ENCODE measurements around the gene FEV. TPM values are rescaled to one million over a fixed set of nuclear protein-coding genes. Genes with fewer than 3 reads are reported as not detected.

The FEV gene
- polyA plus RNA-seq, 1 donor (not counting 4 experiments of a cell fraction or from before 2014, with no cell fraction given): not detected

DNA sequence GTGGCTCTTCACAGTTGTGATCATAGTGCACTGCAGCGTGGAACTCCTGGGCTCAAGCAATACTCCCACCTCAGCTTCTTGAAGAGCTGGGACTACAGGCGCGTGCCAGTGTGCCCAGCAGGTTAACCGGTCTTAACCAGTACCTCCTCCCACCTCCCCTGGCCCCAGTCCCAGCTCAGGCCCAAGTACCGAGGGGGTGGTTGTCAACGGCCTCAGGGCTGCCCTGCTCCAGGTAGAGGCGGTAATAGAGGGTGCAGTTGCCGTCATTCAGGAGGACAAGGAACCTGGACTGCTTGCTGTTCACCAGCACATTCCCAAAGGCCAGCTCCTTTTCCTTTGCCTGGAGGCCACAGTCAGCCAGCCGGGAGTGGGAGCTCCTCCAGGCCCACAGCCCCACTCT, 36.6 kb upstream of the FEV start:
- Histone ChIP-seq H3K79me2 (ENCODE audit: control insufficient read depth, insufficient read depth, low read length) (no peaks in the 10 kb centered on the region), H3K9ac (ENCODE audit: control insufficient read depth, extremely low read depth, insufficient read depth, low read length) (no peak overlapping the region), H3K4me2 (ENCODE audit: control insufficient read depth, extremely low read depth, insufficient read depth, low read depth, low read length) (no peak overlapping the region), H3K9me3 (ENCODE audit: control insufficient read depth, low read depth, low read length) (no peaks in the 10 kb centered on the region), H3K4me1 (ENCODE audit: control insufficient read depth, extremely low read depth, insufficient read depth, low read length) (no peaks in the 10 kb centered on the region), H3K27ac (ENCODE audit: control insufficient read depth, insufficient read depth, low read length) (no peak overlapping the region), H3K36me3 (ENCODE audit: control insufficient read depth in 2 of 2, extremely low read depth in 1 of 2, insufficient read depth in 2 of 2, low read length in 2 of 2) (no peaks in the 10 kb centered on the region), H3K4me3 (ENCODE audit: control insufficient read depth in 2 of 3, extremely low read depth in 1 of 3, insufficient read depth in 2 of 3, low read depth in 1 of 3, low read length in 3 of 3) (no peak overlapping the region), H2AFZ (ENCODE audit: control insufficient read depth, low read length) (no peak overlapping the region), H3K27me3 (ENCODE audit: control insufficient read depth, extremely low read depth, insufficient read depth, low read length) (peaks cover 29% of the 10 kb centered on the region), H3K9me1 (ENCODE audit: control insufficient read depth, extremely low read depth, insufficient read depth, low read length) (no peaks in the 10 kb centered on the region), H4K20me1 (ENCODE audit: control insufficient read depth, extremely low read depth, insufficient read depth, low read length) (no peaks in the 10 kb centered on the region)
- DNase-seq (ENCODE audit: low read depth, low spot score): no peak
- dilution Hi-C loops (cut with MboI; ENCODE audit: extremely low pct_ligation_motif_present, low sequenced_read_pairs): no loop called here
- no peak for FAIRE-seq
- no peak for TF ChIP-seq EZH2 (IDR thresholded peaks at IDR 0.05; ENCODE audit: low read length)
- TF ChIP-seq, protein P1, sequence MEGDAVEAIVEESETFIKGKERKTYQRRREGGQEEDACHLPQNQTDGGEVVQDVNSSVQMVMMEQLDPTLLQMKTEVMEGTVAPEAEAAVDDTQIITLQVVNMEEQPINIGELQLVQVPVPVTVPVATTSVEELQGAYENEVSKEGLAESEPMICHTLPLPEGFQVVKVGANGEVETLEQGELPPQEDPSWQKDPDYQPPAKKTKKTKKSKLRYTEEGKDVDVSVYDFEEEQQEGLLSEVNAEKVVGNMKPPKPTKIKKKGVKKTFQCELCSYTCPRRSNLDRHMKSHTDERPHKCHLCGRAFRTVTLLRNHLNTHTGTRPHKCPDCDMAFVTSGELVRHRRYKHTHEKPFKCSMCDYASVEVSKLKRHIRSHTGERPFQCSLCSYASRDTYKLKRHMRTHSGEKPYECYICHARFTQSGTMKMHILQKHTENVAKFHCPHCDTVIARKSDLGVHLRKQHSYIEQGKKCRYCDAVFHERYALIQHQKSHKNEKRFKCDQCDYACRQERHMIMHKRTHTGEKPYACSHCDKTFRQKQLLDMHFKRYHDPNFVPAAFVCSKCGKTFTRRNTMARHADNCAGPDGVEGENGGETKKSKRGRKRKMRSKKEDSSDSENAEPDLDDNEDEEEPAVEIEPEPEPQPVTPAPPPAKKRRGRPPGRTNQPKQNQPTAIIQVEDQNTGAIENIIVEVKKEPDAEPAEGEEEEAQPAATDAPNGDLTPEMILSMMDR (optimal IDR thresholded peaks at IDR 0.05 in 1 of 3, IDR thresholded peaks at IDR 0.05 in 1 of 3, conservative IDR thresholded peaks at IDR 0.05 in 1 of 3; ENCODE audit: extremely low read depth in 1 of 3, insufficient read depth in 2 of 3, low read length in 3 of 3): no peak

GRCh38 chr2:219020604-219021365, 35.8 kb upstream of the FEV start:
- Histone ChIP-seq H3K9me1 (ENCODE audit: control insufficient read depth, extremely low read depth, insufficient read depth, low read length) (no peaks in the 10 kb centered on the region), H3K4me2 (ENCODE audit: control insufficient read depth, extremely low read depth, insufficient read depth, low read depth, low read length) (no peak overlapping the region), H3K9me3 (ENCODE audit: control insufficient read depth, low read depth, low read length) (no peaks in the 10 kb centered on the region), H3K27me3 (ENCODE audit: control insufficient read depth, extremely low read depth, insufficient read depth, low read length) (peaks cover 28% of the 10 kb centered on the region), H2AFZ (ENCODE audit: control insufficient read depth, low read length) (no peak overlapping the region), H3K4me1 (ENCODE audit: control insufficient read depth, extremely low read depth, insufficient read depth, low read length) (no peaks in the 10 kb centered on the region), H3K9ac (ENCODE audit: control insufficient read depth, extremely low read depth, insufficient read depth, low read length) (no peak overlapping the region), H4K20me1 (ENCODE audit: control insufficient read depth, extremely low read depth, insufficient read depth, low read length) (no peaks in the 10 kb centered on the region), H3K4me3 (ENCODE audit: control insufficient read depth in 2 of 3, extremely low read depth in 1 of 3, insufficient read depth in 2 of 3, low read depth in 1 of 3, low read length in 3 of 3) (no peak overlapping the region), H3K36me3 (ENCODE audit: control insufficient read depth in 2 of 2, extremely low read depth in 1 of 2, insufficient read depth in 2 of 2, low read length in 2 of 2) (no peaks in the 10 kb centered on the region), H3K79me2 (ENCODE audit: control insufficient read depth, insufficient read depth, low read length) (no peaks in the 10 kb centered on the region), H3K27ac (ENCODE audit: control insufficient read depth, insufficient read depth, low read length) (no peak overlapping the region)
- no peak for DNase-seq (ENCODE audit: low read depth, low spot score)
- dilution Hi-C loops (cut with MboI; ENCODE audit: extremely low pct_ligation_motif_present, low sequenced_read_pairs): no loop called here
- no peak for FAIRE-seq
- TF ChIP-seq, protein P1 (optimal IDR thresholded peaks at IDR 0.05 in 1 of 3, IDR thresholded peaks at IDR 0.05 in 1 of 3, conservative IDR thresholded peaks at IDR 0.05 in 1 of 3; ENCODE audit: extremely low read depth in 1 of 3, insufficient read depth in 2 of 3, low read length in 3 of 3): no peak
- no peak for TF ChIP-seq EZH2 (IDR thresholded peaks at IDR 0.05; ENCODE audit: low read length)

Measured in keratinocyte (primary cell).